Fibroblast of peridontal ligament (primary cell): ENCODE data around the gene NHLRC2.
"Not testable (repeated sequence)": the region's sequence is repeated elsewhere in the genome, so short reads cannot be mapped to it uniquely, and the experiment has no call there.

Experiments used
- DNase-seq: peaks from one replicate; pipeline ENCODE4 v3.0.0-alpha.2; 2010; ENCODE audit errors: extremely low read depth

Gene NHLRC2

GRCh38 chr10:113941140-113941539 lies 86.7 kb downstream of the NHLRC2 start:
- no peak for DNase-seq

- not testable (repeated sequence) for DNase-seq
Measured at GRCh38 chr10:113943196-113943595, 88.7 kb downstream of the NHLRC2 start.

- DNase-seq, result peak; percentile 27
Measured at GRCh38 chr10:113945075-113945686, 90.7 kb downstream of the NHLRC2 start.

- DNase-seq, result no peak
Measured at GRCh38 chr10:113945687-113946085, 91.2 kb downstream of the NHLRC2 start.

GRCh38 chr10:113947184-113948041 lies 93.0 kb downstream of the NHLRC2 start:
- DNase-seq, result no peak

GRCh38 chr10:113948048-113948447 lies 93.6 kb downstream of the NHLRC2 start:
- DNase-seq, result no peak

- no peak for DNase-seq
Measured at GRCh38 chr10:113950268-113950667, 95.8 kb downstream of the NHLRC2 start.

GRCh38 chr10:113953505-113954272 lies 99.2 kb downstream of the NHLRC2 start:
- DNase-seq, result no peak

GRCh38 chr10:113954409-113954808 lies 99.9 kb downstream of the NHLRC2 start:
- no peak for DNase-seq

- DNase-seq, result peak; percentile 93
Measured at GRCh38 chr10:113957013-113957412, 102.6 kb downstream of the NHLRC2 start.

- peak; percentile 91 for DNase-seq
Measured at GRCh38 chr10:113958631-113959382, 104.3 kb downstream of the NHLRC2 start.

GRCh38 chr10:113959383-113959760 lies 104.9 kb downstream of the NHLRC2 start:
- no peak for DNase-seq

- no peak for DNase-seq
Measured at GRCh38 chr10:113960617-113961181, 106.2 kb downstream of the NHLRC2 start.

- no peak for DNase-seq
Measured at GRCh38 chr10:113961182-113962031, 106.9 kb downstream of the NHLRC2 start.

GRCh38 chr10:113965077-113965476 lies 110.6 kb downstream of the NHLRC2 start:
- no peak for DNase-seq

- DNase-seq, result no peak
Measured at GRCh38 chr10:113965683-113966082, 111.2 kb downstream of the NHLRC2 start.
